Transverse colon (tissue), 4 donors: Measurements from ENCODE around the gene IWS1. TPM values are rescaled to one million over a fixed set of nuclear protein-coding genes. Genes with fewer than 3 reads are reported as not detected.

Experiments used
- DNase-seq: peaks from one replicate; pipeline ENCODE4 v3.0.0-alpha.2; 2019
- H3K27ac ChIP-seq, 4 donors: fragments of 200-600 bp; sonication (generic); 2 replicates each; pipeline ENCODE4 v1.5.1; 2016 to 2018; ENCODE audit warnings: inconsistent platforms in 4 of 4
- H3K27me3 ChIP-seq: fragments of 200-600 bp; sonication (generic); 2 replicates; pipeline ENCODE4 v1.5.1; 2017; ENCODE audit warnings: inconsistent platforms
- H3K36me3 ChIP-seq, 4 donors: fragments of 200-600 bp; sonication (generic); 2 replicates each; pipeline ENCODE4 v1.5.1; 2017 to 2019; ENCODE audit warnings: inconsistent platforms in 4 of 4
- H3K4me1 ChIP-seq, 4 donors: fragments of 200-600 bp; sonication (generic); 2 replicates each; pipeline ENCODE4 v1.5.1; 2017 to 2020; ENCODE audit warnings: inconsistent platforms in 4 of 4
- H3K4me3 ChIP-seq, 4 donors: fragments of 200-600 bp; sonication (generic); 1 replicate in 1 of 4; 2 replicates in 3 of 4; pipeline versions ENCODE4 v1.5.1 to v1.6.1; 2017 to 2019; ENCODE audit warnings: inconsistent platforms in 4 of 4
- H3K9me3 ChIP-seq, 2 donors: fragments of 200-600 bp; sonication (generic); 2 replicates each; pipeline ENCODE4 v1.5.1; 2017 to 2019; ENCODE audit warnings: inconsistent platforms in 2 of 2
- EP300 ChIP-seq: sonication (generic); formaldehyde crosslinking; IDR thresholded peaks from one replicate; pipeline ENCODE4 v1.6.1; 2017; ENCODE audit warnings: antibody characterized with exemption, low read depth
- POLR2A ChIP-seq: fragments of 450-650 bp; IDR thresholded peaks from one replicate; pipeline ENCODE4 v1.6.1; 2016; ENCODE audit warnings: antibody characterized with exemption, mild to moderate bottlenecking, moderate library complexity
- POLR2AphosphoS5 ChIP-seq, 3 donors: sonication (generic); formaldehyde crosslinking; IDR thresholded peaks; one replicate each; pipeline ENCODE4 v1.6.1; 2016; ENCODE audit warnings: antibody characterized with exemption in 3 of 3
- WGBS, 2 donors: methylation state at CpG; one replicate each; pipeline ENCODE4 v1.1.5; 2018; ENCODE audit warnings: low coverage in 1 of 2; 5-methylcytosine and 5-hydroxymethylcytosine counted together
- in situ Hi-C, 4 donors: fragments of 200-750 bp; cut with MboI; loops; one replicate each; pipeline versions ENCODE4 v1.15.0 to v1.15.1; 2017; ENCODE audit warnings: low sequenced_read_pairs in 3 of 4, low pct_ligation_motif_present in 1 of 4, low pct_unique_long_range_greater_than_20kb in 1 of 4
- intact Hi-C: fragments of 100-400 bp; cut with DNase I; formaldehyde crosslinking; loops from one replicate; pipeline ENCODE4 v1.15.1; 2023; ENCODE audit warnings: low total_unique reads
- total RNA-seq, 4 donors: library from RNA; depleted of rRNA; stranded (reverse); fragments of >200 nt; gene quantifications; one replicate each; pipeline ENCODE4 v1.1.0, GENCODE V29; 2016
- TF ChIP-seq, protein P1 (sequence below), 5 experiments: fragments of 200-600 bp in 3 of 5; fragments of 450-650 bp in 2 of 5; sonication (generic) in 3 of 5; IDR thresholded peaks; 1 replicate in 2 of 5; 2 replicates in 3 of 5; pipeline ENCODE4 v1.5.1; 2016 to 2017; ENCODE audit warnings: antibody characterized with exemption in 5 of 5, inconsistent platforms in 3 of 5, mild to moderate bottlenecking in 2 of 5, moderate library complexity in 1 of 5

The IWS1 gene
- total RNA-seq, 4 donors from 2014 or later = 27.3 to 139 (median 45.4) TPM

- no peak for DNase-seq
Measured at GRCh38 chr2:127536707-127537541, 10.6 kb upstream of the IWS1 start.

GRCh38 chr2:127535918-127536317 lies 9.6 kb upstream of the IWS1 start:
- TF ChIP-seq, protein P1, sequence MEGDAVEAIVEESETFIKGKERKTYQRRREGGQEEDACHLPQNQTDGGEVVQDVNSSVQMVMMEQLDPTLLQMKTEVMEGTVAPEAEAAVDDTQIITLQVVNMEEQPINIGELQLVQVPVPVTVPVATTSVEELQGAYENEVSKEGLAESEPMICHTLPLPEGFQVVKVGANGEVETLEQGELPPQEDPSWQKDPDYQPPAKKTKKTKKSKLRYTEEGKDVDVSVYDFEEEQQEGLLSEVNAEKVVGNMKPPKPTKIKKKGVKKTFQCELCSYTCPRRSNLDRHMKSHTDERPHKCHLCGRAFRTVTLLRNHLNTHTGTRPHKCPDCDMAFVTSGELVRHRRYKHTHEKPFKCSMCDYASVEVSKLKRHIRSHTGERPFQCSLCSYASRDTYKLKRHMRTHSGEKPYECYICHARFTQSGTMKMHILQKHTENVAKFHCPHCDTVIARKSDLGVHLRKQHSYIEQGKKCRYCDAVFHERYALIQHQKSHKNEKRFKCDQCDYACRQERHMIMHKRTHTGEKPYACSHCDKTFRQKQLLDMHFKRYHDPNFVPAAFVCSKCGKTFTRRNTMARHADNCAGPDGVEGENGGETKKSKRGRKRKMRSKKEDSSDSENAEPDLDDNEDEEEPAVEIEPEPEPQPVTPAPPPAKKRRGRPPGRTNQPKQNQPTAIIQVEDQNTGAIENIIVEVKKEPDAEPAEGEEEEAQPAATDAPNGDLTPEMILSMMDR (IDR thresholded peaks at IDR 0.05) = peak in 1 of 5 experiments; percentile 13
- no peak for TF ChIP-seq POLR2A
- WGBS, 2 donors = 53% methylated on average over 6 of the region's 6 CpGs; no CpG with 5 or more reads in 1 of the 2 donors
- in situ Hi-C loops (no loop called here), intact Hi-C loops (no loop called here)
- Histone ChIP-seq H3K4me3 (peak overlapping the region in 3 of 4 donors; percentile 43 to 55 (median 54)), H3K36me3 (no peaks in the 10 kb centered on the region), H3K9me3 (no peaks in the 10 kb centered on the region), H3K27ac (peak overlapping the region; percentile 85 to 92 (median 91)), H3K4me1 (peaks cover 0 to 22% (median 10%) of the 10 kb centered on the region in 4 donors), H3K27me3 (no peaks in the 10 kb centered on the region)
- peak; percentile 46 for DNase-seq

More at GRCh38 chr2:127536707-127537541, 10.6 kb upstream of the IWS1 start:
- in situ Hi-C loops (no loop called here), intact Hi-C loops (no loop called here)
- Histone ChIP-seq H3K9me3 (no peaks in the 10 kb centered on the region), H3K4me1 (peaks cover 2 to 32% (median 19%) of the 10 kb centered on the region in 4 donors), H3K27ac (peak overlapping the region; percentile 85 to 92 (median 91)), H3K4me3 (peak overlapping the region in 3 of 4 donors; percentile 43 to 55 (median 54)), H3K27me3 (no peaks in the 10 kb centered on the region), H3K36me3 (no peaks in the 10 kb centered on the region)
- TF ChIP-seq EP300 (no peak), POLR2A (peak; percentile 57), POLR2AphosphoS5 (IDR thresholded peaks at IDR 0.05) (peak in 1 of 3 donors; percentile 16)
- TF ChIP-seq, protein P1 (IDR thresholded peaks at IDR 0.05) = no peak
- 27 to 54% methylated on average over 2 to 7 of the region's 7 CpGs for WGBS, 2 donors

DNA sequence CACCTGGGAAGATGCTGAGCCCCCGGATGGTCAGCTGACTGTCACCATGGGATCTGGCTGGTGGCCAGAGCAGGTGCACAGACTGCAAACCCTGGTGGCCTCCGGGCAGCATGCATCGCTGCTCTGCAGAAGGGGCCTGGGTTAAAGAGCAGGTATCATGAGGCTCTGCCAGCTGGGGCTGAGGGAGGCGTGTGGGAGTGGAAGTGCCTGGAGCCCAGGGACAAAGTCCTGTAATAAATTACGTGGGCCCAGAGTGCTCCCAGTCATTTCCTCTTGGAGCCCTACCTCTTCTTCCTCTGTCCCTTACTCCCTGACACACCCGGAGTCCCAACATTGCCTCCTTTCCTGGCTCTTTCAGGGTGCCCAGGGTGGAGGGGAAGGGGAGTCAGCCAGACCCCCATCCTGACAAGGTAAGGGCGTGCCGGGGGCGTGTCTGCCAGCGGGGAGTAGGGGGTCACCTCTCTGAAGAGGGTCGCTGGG lies 9.2 kb upstream of the IWS1 start, which contains the start of gene MYO7B:
TSS of gene MYO7B (plus strand) at position 262 of the 480 bp plus-strand sequence. CDS start 24,040 bp downstream, outside the sequence.
- H3K4me1 ChIP-seq = peaks cover 0 to 19% (median 10%) of the 10 kb centered on the region in 4 donors
- peak; percentile 91 for DNase-seq
- H3K27me3 ChIP-seq = no peaks in the 10 kb centered on the region
- H3K36me3 ChIP-seq = no peaks in the 10 kb centered on the region
- no peaks in the 10 kb centered on the region for H3K9me3 ChIP-seq
- in situ Hi-C loops = no loop called here
- peak within 1 kb of the TSS in 3 of 4 donors; percentile 43 to 55 (median 54) for H3K4me3 ChIP-seq
- TF ChIP-seq EP300 (peak; percentile 30), POLR2AphosphoS5 (IDR thresholded peaks at IDR 0.05) (peak; percentile 50 to 96 (median 95)), POLR2A (peak; percentile 96)
- TF ChIP-seq, protein P1 (IDR thresholded peaks at IDR 0.05) = peak in 3 of 5 experiments; percentile 4 to 60 (median 58)
- H3K27ac ChIP-seq = peak within 1 kb of the TSS; percentile 85 to 92 (median 91)
- 40 to 45% methylated on average over 1 to 11 of the region's 11 CpGs for WGBS, 2 donors
- intact Hi-C loops = no loop called here

DNA sequence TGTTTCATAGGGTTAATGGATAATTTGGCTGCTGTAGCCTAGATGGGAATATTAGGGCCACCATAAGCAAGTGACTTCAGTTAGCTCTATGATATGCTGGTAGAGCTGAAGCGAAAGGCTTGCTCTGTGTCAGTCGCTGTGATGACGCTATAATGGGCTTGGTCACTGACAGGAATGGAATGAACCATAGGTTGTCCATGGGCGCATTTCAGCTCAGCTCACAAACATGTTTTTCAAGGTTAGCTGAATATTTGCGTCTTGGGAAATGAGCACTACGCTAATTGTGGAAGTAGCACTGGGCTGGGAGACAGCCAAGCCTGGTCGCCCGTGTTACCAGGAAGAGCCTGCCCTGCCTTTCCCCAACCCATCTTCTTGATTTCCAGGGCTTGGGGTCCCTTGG lies 6.0 kb upstream of the IWS1 start:
- Histone ChIP-seq H3K36me3 (no peaks in the 10 kb centered on the region), H3K27me3 (no peaks in the 10 kb centered on the region), H3K27ac (peak overlapping the region in 2 of 4 donors; percentile 9 to 11), H3K4me1 (peaks cover 0 to 22% (median 12%) of the 10 kb centered on the region in 4 donors), H3K9me3 (no peaks in the 10 kb centered on the region), H3K4me3 (no peak overlapping the region)
- DNase-seq = no peak
- intact Hi-C loops (no loop called here), in situ Hi-C loops (no loop called here)
- 94% methylated on average over 8 of the region's 8 CpGs; no CpG with 5 or more reads in 1 of the 2 donors for WGBS, 2 donors
- TF ChIP-seq EP300 (no peak), POLR2A (no peak), POLR2AphosphoS5 (IDR thresholded peaks at IDR 0.05) (no peak)
- TF ChIP-seq, protein P1 (IDR thresholded peaks at IDR 0.05) = no peak
